HEK293 (cell line): Measurements from ENCODE around the gene MVB12B.

Source experiments
- ZNF157 ChIP-seq: fragments of 450-650 bp; formaldehyde crosslinking; IDR thresholded peaks from 2 replicates; pipeline ENCODE4 v1.5.1; 2016; ENCODE audit warnings: missing biosample characterization, missing genetic modification characterization
- ZNF747 ChIP-seq: fragments of 450-650 bp; formaldehyde crosslinking; IDR thresholded peaks from 2 replicates; pipeline ENCODE4 v1.5.1; 2016; ENCODE audit warnings: missing biosample characterization, missing genetic modification characterization
- TF ChIP-seq, protein P1 (sequence below): fragments of 450-650 bp; formaldehyde crosslinking; IDR thresholded peaks from 2 replicates; pipeline ENCODE4 v1.5.1; 2016; ENCODE audit warnings: missing biosample characterization, missing genetic modification characterization
- TF ChIP-seq, protein P2 (sequence below): fragments of 450-650 bp; formaldehyde crosslinking; IDR thresholded peaks from 2 replicates; pipeline ENCODE4 v1.5.1; 2016; ENCODE audit warnings: missing biosample characterization, missing genetic modification characterization

DNA sequence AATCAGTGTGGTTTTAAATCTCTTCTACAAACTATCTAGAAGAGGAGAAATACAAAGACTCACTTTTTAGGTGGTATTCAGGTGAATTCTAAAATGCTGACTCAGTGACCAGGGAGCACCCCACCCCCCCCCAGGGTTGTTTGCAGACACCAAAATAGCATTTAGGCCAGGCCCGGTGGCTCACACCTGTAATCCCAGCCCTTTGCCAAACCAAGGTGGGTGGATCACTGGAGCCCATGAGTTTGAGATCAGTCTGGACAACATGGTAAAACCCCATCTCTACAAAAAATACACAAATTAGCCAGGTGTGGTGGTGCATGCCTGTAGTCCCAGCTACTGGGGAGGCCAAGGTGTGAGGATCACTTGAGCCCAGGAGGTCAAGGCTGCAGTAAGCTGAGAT, 168.1 kb downstream of the MVB12B start:
- TF ChIP-seq, protein P1, sequence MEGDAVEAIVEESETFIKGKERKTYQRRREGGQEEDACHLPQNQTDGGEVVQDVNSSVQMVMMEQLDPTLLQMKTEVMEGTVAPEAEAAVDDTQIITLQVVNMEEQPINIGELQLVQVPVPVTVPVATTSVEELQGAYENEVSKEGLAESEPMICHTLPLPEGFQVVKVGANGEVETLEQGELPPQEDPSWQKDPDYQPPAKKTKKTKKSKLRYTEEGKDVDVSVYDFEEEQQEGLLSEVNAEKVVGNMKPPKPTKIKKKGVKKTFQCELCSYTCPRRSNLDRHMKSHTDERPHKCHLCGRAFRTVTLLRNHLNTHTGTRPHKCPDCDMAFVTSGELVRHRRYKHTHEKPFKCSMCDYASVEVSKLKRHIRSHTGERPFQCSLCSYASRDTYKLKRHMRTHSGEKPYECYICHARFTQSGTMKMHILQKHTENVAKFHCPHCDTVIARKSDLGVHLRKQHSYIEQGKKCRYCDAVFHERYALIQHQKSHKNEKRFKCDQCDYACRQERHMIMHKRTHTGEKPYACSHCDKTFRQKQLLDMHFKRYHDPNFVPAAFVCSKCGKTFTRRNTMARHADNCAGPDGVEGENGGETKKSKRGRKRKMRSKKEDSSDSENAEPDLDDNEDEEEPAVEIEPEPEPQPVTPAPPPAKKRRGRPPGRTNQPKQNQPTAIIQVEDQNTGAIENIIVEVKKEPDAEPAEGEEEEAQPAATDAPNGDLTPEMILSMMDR (tag by site-specific recombination) = no peak
- TF ChIP-seq ZNF157 = no peak
- TF ChIP-seq, protein P2, sequence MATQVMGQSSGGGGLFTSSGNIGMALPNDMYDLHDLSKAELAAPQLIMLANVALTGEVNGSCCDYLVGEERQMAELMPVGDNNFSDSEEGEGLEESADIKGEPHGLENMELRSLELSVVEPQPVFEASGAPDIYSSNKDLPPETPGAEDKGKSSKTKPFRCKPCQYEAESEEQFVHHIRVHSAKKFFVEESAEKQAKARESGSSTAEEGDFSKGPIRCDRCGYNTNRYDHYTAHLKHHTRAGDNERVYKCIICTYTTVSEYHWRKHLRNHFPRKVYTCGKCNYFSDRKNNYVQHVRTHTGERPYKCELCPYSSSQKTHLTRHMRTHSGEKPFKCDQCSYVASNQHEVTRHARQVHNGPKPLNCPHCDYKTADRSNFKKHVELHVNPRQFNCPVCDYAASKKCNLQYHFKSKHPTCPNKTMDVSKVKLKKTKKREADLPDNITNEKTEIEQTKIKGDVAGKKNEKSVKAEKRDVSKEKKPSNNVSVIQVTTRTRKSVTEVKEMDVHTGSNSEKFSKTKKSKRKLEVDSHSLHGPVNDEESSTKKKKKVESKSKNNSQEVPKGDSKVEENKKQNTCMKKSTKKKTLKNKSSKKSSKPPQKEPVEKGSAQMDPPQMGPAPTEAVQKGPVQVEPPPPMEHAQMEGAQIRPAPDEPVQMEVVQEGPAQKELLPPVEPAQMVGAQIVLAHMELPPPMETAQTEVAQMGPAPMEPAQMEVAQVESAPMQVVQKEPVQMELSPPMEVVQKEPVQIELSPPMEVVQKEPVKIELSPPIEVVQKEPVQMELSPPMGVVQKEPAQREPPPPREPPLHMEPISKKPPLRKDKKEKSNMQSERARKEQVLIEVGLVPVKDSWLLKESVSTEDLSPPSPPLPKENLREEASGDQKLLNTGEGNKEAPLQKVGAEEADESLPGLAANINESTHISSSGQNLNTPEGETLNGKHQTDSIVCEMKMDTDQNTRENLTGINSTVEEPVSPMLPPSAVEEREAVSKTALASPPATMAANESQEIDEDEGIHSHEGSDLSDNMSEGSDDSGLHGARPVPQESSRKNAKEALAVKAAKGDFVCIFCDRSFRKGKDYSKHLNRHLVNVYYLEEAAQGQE (tag by site-specific recombination) = no peak
- TF ChIP-seq ZNF747 (tag by site-specific recombination) = no peak
